GM12878 (cell line): Measurements from ENCODE around the gene RHOG. TPM values are rescaled to one million over a fixed set of nuclear protein-coding genes. Genes with fewer than 3 reads are reported as not detected.

ENCODE experiments used
- BCL3 ChIP-seq: IDR thresholded peaks from 2 replicates; pipeline ENCODE4 v1.6.1; 2011; ENCODE audit warnings: borderline replicate concordance, low read depth, mild to moderate bottlenecking, moderate library complexity, low read length; ENCODE audit not compliant: insufficient read depth, poor library complexity, severe bottlenecking
- BMI1 ChIP-seq: fragments of 450-650 bp; IDR thresholded peaks from 2 replicates; pipeline ENCODE4 v1.6.1; 2016; ENCODE audit warnings: mild to moderate bottlenecking, moderate library complexity, borderline replicate concordance
- BRCA1 ChIP-seq: IDR thresholded peaks from 2 replicates; pipeline ENCODE4 v1.6.1; 2011; ENCODE audit warnings: low read depth, low read length, improper control_type of control experiment
- CBX3 ChIP-seq: fragments of 200-600 bp; sonication (generic); IDR thresholded peaks from 2 replicates; pipeline ENCODE4 v1.6.1; 2016; ENCODE audit warnings: low read depth, borderline replicate concordance
- E4F1 ChIP-seq: fragments of 450-650 bp; IDR thresholded peaks from 2 replicates; pipeline ENCODE4 v1.6.1; 2018; ENCODE audit warnings: borderline replicate concordance, mild to moderate bottlenecking; ENCODE audit not compliant: partially characterized antibody
- FOS ChIP-seq: IDR thresholded peaks from 3 replicates; pipeline ENCODE4 v1.6.1; 2011; ENCODE audit warnings: borderline replicate concordance; ENCODE audit not compliant: insufficient read length; ENCODE audit errors: extremely low read depth
- IRF3 ChIP-seq: fragments of 450-650 bp; IDR thresholded peaks from 2 replicates; pipeline ENCODE4 v1.6.1; 2014; ENCODE audit warnings: mild to moderate bottlenecking
- MTA2 ChIP-seq: fragments of 450-650 bp; IDR thresholded peaks from 2 replicates; pipeline ENCODE4 v1.6.1; 2016; ENCODE audit warnings: low read depth, mild to moderate bottlenecking, moderate library complexity
- PAX8 ChIP-seq: fragments of 450-650 bp; IDR thresholded peaks from 2 replicates; pipeline ENCODE4 v1.6.1; 2017; ENCODE audit warnings: mild to moderate bottlenecking, moderate library complexity
- POLR2A ChIP-seq: IDR thresholded peaks from 2 replicates; pipeline ENCODE4 v1.6.1; 2011; ENCODE audit warnings: low read depth, mild to moderate bottlenecking, low read length
- POLR2AphosphoS5 ChIP-seq: IDR thresholded peaks from 2 replicates; pipeline ENCODE4 v1.6.1; 2011; ENCODE audit warnings: mild to moderate bottlenecking, low read length, inconsistent platforms
- POU2F2 ChIP-seq: IDR thresholded peaks from 3 replicates; pipeline ENCODE4 v1.6.1; 2011; ENCODE audit warnings: low read depth, mild to moderate bottlenecking, low read length, borderline replicate concordance
- RCOR1 ChIP-seq: conservative IDR thresholded peaks from 2 replicates; pipeline ENCODE4 v1.6.1; 2012; ENCODE audit warnings: low read depth, low read length, improper control_type of control experiment
- SIN3A ChIP-seq: IDR thresholded peaks from 2 replicates; pipeline ENCODE4 v1.6.1; 2012; ENCODE audit warnings: low read depth, low read length, improper control_type of control experiment
- SMARCA5 ChIP-seq: fragments of 450-650 bp; IDR thresholded peaks from 2 replicates; pipeline ENCODE4 v1.6.1; 2017; ENCODE audit warnings: mild to moderate bottlenecking
- TAF1 ChIP-seq: IDR thresholded peaks from 2 replicates; pipeline ENCODE4 v1.6.1; 2011; ENCODE audit warnings: mild to moderate bottlenecking, low read depth, low read length, borderline replicate concordance
- ZBTB40 ChIP-seq: fragments of 450-650 bp; IDR thresholded peaks from 2 replicates; pipeline ENCODE4 v1.6.1; 2016; ENCODE audit warnings: mild to moderate bottlenecking, moderate library complexity, borderline replicate concordance
- ZZZ3 ChIP-seq: IDR thresholded peaks from 2 replicates; pipeline ENCODE4 v1.6.1; 2011; ENCODE audit warnings: low read depth; ENCODE audit not compliant: control insufficient read depth, insufficient read length
- polyA plus RNA-seq, 11 experiments: library from polyadenylated mRNA; depleted of rRNA in 4 of 11; unstranded in 6 of 11; stranded (reverse) in 5 of 11; fragments of >200 nt; fragmentation: Nextera tagmentation in 4 of 11; fragmentation: Illumina TruSeq in 1 of 11; extraction: Ambion mirVana in 4 of 11; extraction: Trizol in 1 of 11; gene quantifications; 1 replicate in 1 of 11; 2 replicates in 10 of 11; pipeline versions ENCODE4 v1.2.1 to v1.2.3, GENCODE V29; 2011 to 2016; ENCODE audit warnings: inconsistent platforms in 2 of 11, missing spikeins in 2 of 11, low read depth in 1 of 11
- total RNA-seq, 4 experiments: library from RNA; depleted of rRNA in 3 of 4; stranded (reverse); fragments of >200 nt in 3 of 4; fragmentation: Illumina TruSeq in 1 of 4; extraction: Trizol in 1 of 4; gene quantifications; 2 replicates each; pipeline versions ENCODE4 v1.2.1 to v1.2.3, GENCODE V29; 2013 to 2021

RHOG gene
- total and polyA plus RNA-seq, 10 of the 15 experiments (the other 5 are each of a cell fraction or from before 2014, with no cell fraction given): 16.0 to 172 (median 94.8) TPM

- no peak for TF ChIP-seq BRCA1
- no peak for TF ChIP-seq E4F1
- no peak for TF ChIP-seq FOS
- TF ChIP-seq POU2F2: peak; percentile 73; the same call in 2 of the 3 replicates
- TF ChIP-seq RCOR1: no peak
- no peak for TF ChIP-seq ZBTB40
- no peak for TF ChIP-seq BMI1
- TF ChIP-seq POLR2AphosphoS5: peak; percentile 63; the same call in 1 of the 2 replicates
- no peak for TF ChIP-seq MTA2
- no peak for TF ChIP-seq BCL3
- TF ChIP-seq POLR2A: peak; percentile 78
- TF ChIP-seq PAX8: no peak
- no peak for TF ChIP-seq SIN3A
- peak; percentile 55; the same call in 1 of the 2 replicates for TF ChIP-seq TAF1
- TF ChIP-seq SMARCA5: no peak
- TF ChIP-seq ZZZ3: no peak
- TF ChIP-seq CBX3: no peak
- TF ChIP-seq IRF3: no peak
Measured at GRCh38 chr11:3859373-3859881, 18.7 kb upstream of the RHOG start (continued).
